HEK293 (cell line): ENCODE data around the gene GNPTG.

Experiments used
- CTCF ChIA-PET: fragments of 350-600 bp; formaldehyde crosslinking; extraction: SDS; loops from one replicate; lab custom pipeline; 2021; ENCODE audit warnings: antibody characterized with exemption; lab: Yijun Ruan, JAX
- POLR2A ChIA-PET: fragments of 300-600 bp; formaldehyde crosslinking; extraction: SDS; loops from one replicate; lab custom pipeline; 2020; ENCODE audit warnings: antibody characterized with exemption, inconsistent platforms; lab: Yijun Ruan, JAX
- H3K27ac ChIP-seq: fragments of 200-500 bp; sonication (Bioruptor generic); 2 replicates; pipeline ENCODE4 v1.5.1; 2014; ENCODE audit warnings: low read depth, low read length, control low read depth, inconsistent platforms; ENCODE audit errors: extremely low read depth
- H3K36me3 ChIP-seq, 2 experiments: fragments of 200-500 bp in 1 of 2; sonication (Bioruptor generic) in 1 of 2; 1 replicate in 1 of 2; 2 replicates in 1 of 2; pipeline ENCODE4 v1.5.1; 2014 to 2017; ENCODE audit warnings: inconsistent platforms in 2 of 2, low read length in 2 of 2; ENCODE audit not compliant: control insufficient read depth in 2 of 2, insufficient read depth in 1 of 2
- H3K4me1 ChIP-seq: fragments of 200-500 bp; sonication (Bioruptor generic); 2 replicates; pipeline ENCODE4 v1.5.1; 2014; ENCODE audit warnings: mild to moderate bottlenecking, low read length, inconsistent platforms; ENCODE audit not compliant: control insufficient read depth, insufficient read depth
- H3K4me3 ChIP-seq: 2 replicates; pipeline ENCODE4 v1.5.1; 2011; ENCODE audit warnings: low read depth, mild to moderate bottlenecking, control low read depth, low read length, moderate library complexity
- H3K9me3 ChIP-seq: fragments of 200-500 bp; sonication (Bioruptor generic); 2 replicates; pipeline ENCODE4 v1.5.1; 2014; ENCODE audit warnings: low read depth, low read length, inconsistent platforms; ENCODE audit not compliant: control insufficient read depth, insufficient read depth
- BCL11A ChIP-seq: fragments of 450-650 bp; formaldehyde crosslinking; IDR thresholded peaks from 2 replicates; pipeline ENCODE4 v1.5.1; 2016; ENCODE audit warnings: low read depth, missing biosample characterization, missing genetic modification characterization
- FEZF1 ChIP-seq: fragments of 450-650 bp; formaldehyde crosslinking; IDR thresholded peaks from 2 replicates; pipeline ENCODE4 v1.5.1; 2016; ENCODE audit warnings: missing biosample characterization, missing genetic modification characterization
- HOXC10 ChIP-seq: sonication (generic); formaldehyde crosslinking; IDR thresholded peaks from 2 replicates; pipeline ENCODE4 v1.8.1; 2023; ENCODE audit warnings: mild to moderate bottlenecking, missing genetic modification reagents
- KLF8 ChIP-seq: fragments of 450-650 bp; formaldehyde crosslinking; IDR thresholded peaks from 2 replicates; pipeline ENCODE4 v1.5.1; 2016; ENCODE audit warnings: missing biosample characterization, missing genetic modification characterization
- YY1 ChIP-seq: fragments of 450-650 bp; formaldehyde crosslinking; IDR thresholded peaks from 2 replicates; pipeline ENCODE4 v1.5.1; 2018; ENCODE audit warnings: missing biosample characterization, missing genetic modification characterization
- ZBTB8A ChIP-seq: fragments of 450-650 bp; formaldehyde crosslinking; IDR thresholded peaks from 2 replicates; pipeline ENCODE4 v1.5.1; 2016; ENCODE audit warnings: missing biosample characterization, missing genetic modification characterization
- ZFP69B ChIP-seq: fragments of 450-650 bp; formaldehyde crosslinking; IDR thresholded peaks from 2 replicates; pipeline ENCODE4 v1.5.1; 2016; ENCODE audit warnings: missing biosample characterization, missing genetic modification characterization
- ZNF16 ChIP-seq: fragments of 450-650 bp; formaldehyde crosslinking; IDR thresholded peaks from 2 replicates; pipeline ENCODE4 v1.5.1; 2016; ENCODE audit warnings: low read depth, missing biosample characterization, missing genetic modification characterization
- ZNF202 ChIP-seq: fragments of 450-650 bp; formaldehyde crosslinking; IDR thresholded peaks from 2 replicates; pipeline ENCODE4 v1.5.1; 2016; ENCODE audit warnings: missing biosample characterization, missing genetic modification characterization, borderline replicate concordance
- ZNF223 ChIP-seq: fragments of 450-650 bp; formaldehyde crosslinking; IDR thresholded peaks from 2 replicates; pipeline ENCODE4 v1.5.1; 2016; ENCODE audit warnings: missing biosample characterization, missing genetic modification characterization
- ZNF23 ChIP-seq: fragments of 450-650 bp; formaldehyde crosslinking; IDR thresholded peaks from 2 replicates; pipeline ENCODE4 v1.5.1; 2016; ENCODE audit warnings: missing biosample characterization, missing genetic modification characterization, borderline replicate concordance
- ZNF239 ChIP-seq: fragments of 450-650 bp; formaldehyde crosslinking; IDR thresholded peaks from 2 replicates; pipeline ENCODE4 v1.5.1; 2016; ENCODE audit warnings: missing biosample characterization, missing genetic modification characterization
- ZNF354C ChIP-seq: fragments of 450-650 bp; formaldehyde crosslinking; IDR thresholded peaks from 2 replicates; pipeline ENCODE4 v1.5.1; 2016; ENCODE audit warnings: missing biosample characterization, missing genetic modification characterization, low read depth, borderline replicate concordance
- ZNF37A ChIP-seq: fragments of 450-650 bp; IDR thresholded peaks from 2 replicates; pipeline ENCODE4 v1.5.1; 2018; ENCODE audit warnings: missing biosample characterization, missing genetic modification characterization
- ZNF391 ChIP-seq: fragments of 450-650 bp; formaldehyde crosslinking; IDR thresholded peaks from 2 replicates; pipeline ENCODE4 v1.5.1; 2016; ENCODE audit warnings: low read depth, missing biosample characterization, missing genetic modification characterization, borderline replicate concordance
- ZNF513 ChIP-seq: fragments of 450-650 bp; IDR thresholded peaks from 2 replicates; pipeline ENCODE4 v1.5.1; 2018; ENCODE audit warnings: missing biosample characterization, missing genetic modification characterization
- ZNF530 ChIP-seq: fragments of 450-650 bp; formaldehyde crosslinking; IDR thresholded peaks from 2 replicates; pipeline ENCODE4 v1.5.1; 2016; ENCODE audit warnings: low read depth, missing biosample characterization, missing genetic modification characterization
- ZNF549 ChIP-seq: fragments of 450-650 bp; IDR thresholded peaks from 2 replicates; pipeline ENCODE4 v1.5.1; 2018; ENCODE audit warnings: missing biosample characterization, missing genetic modification characterization, mild to moderate bottlenecking, inconsistent platforms, moderate library complexity
- ZNF560 ChIP-seq: fragments of 450-650 bp; formaldehyde crosslinking; IDR thresholded peaks from 2 replicates; pipeline ENCODE4 v1.5.1; 2017; ENCODE audit warnings: missing biosample characterization, missing genetic modification characterization, borderline replicate concordance
- ZNF571 ChIP-seq: fragments of 450-650 bp; formaldehyde crosslinking; IDR thresholded peaks from 2 replicates; pipeline ENCODE4 v1.5.0; 2017; ENCODE audit warnings: missing biosample characterization, missing genetic modification characterization
- ZNF701 ChIP-seq: fragments of 450-650 bp; formaldehyde crosslinking; IDR thresholded peaks from 2 replicates; pipeline ENCODE4 v1.5.1; 2016; ENCODE audit warnings: missing biosample characterization, missing genetic modification characterization
- ZNF747 ChIP-seq: fragments of 450-650 bp; formaldehyde crosslinking; IDR thresholded peaks from 2 replicates; pipeline ENCODE4 v1.5.1; 2016; ENCODE audit warnings: missing biosample characterization, missing genetic modification characterization
- ZNF76 ChIP-seq: fragments of 450-650 bp; formaldehyde crosslinking; IDR thresholded peaks from 2 replicates; pipeline ENCODE4; 2016; ENCODE audit warnings: low read depth, missing biosample characterization, missing genetic modification characterization, borderline replicate concordance
- ZNF776 ChIP-seq: fragments of 450-650 bp; formaldehyde crosslinking; IDR thresholded peaks from 2 replicates; pipeline ENCODE4 v1.5.0; 2017; ENCODE audit warnings: missing biosample characterization, missing genetic modification characterization, borderline replicate concordance
- ZNF830 ChIP-seq: fragments of 450-650 bp; IDR thresholded peaks from 2 replicates; pipeline ENCODE4 v1.5.0; 2018; ENCODE audit warnings: missing biosample characterization, missing genetic modification characterization, low read depth, mild to moderate bottlenecking, moderate library complexity
- TF ChIP-seq, protein P1 (sequence below): fragments of 450-650 bp; formaldehyde crosslinking; IDR thresholded peaks from 2 replicates; pipeline ENCODE4 v1.5.1; 2017; ENCODE audit warnings: missing biosample characterization, missing genetic modification characterization
- TF ChIP-seq, protein P2 (sequence below): fragments of 450-650 bp; formaldehyde crosslinking; IDR thresholded peaks from 2 replicates; pipeline ENCODE4 v1.5.1; 2017; ENCODE audit warnings: missing biosample characterization, missing genetic modification characterization
- TF ChIP-seq, protein P3 (sequence below): fragments of 450-650 bp; formaldehyde crosslinking; IDR thresholded peaks from 2 replicates; pipeline ENCODE4 v1.5.1; 2016; ENCODE audit warnings: missing biosample characterization, missing genetic modification characterization, borderline replicate concordance

Gene GNPTG

DNA sequence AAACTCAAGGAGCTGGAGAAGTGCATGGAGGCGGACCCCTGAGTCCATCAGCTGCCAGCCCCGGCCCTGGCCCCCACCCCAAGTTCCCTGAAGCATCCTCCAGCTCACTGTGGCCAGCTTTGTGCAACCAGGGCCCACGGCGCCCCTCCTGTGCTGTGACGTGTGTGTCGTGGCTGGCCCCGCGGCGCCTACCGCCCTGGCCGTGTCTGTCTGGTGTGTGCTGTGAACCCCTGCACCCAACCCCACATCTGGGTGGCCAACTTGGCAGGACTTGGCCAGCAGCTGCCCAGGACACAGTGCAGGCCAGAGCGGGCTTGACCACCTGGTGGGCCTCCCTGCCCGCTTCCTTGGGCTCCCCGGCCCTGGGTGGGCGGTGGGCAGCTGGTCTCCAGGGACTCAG is 3.3 kb upstream of the GNPTG start:
- H3K4me1 ChIP-seq = peaks cover 5% of the 10 kb centered on the region; the same call in 1 of the 2 replicates
- H3K9me3 ChIP-seq = no peaks in the 10 kb centered on the region
- POLR2A ChIA-PET = interaction anchor here (0.6 kb wide), 1 partner anchor 263 kb away, joined by 4 read pairs; no protein-coding TSS in a partner anchor
- TF ChIP-seq ZNF391 (tag by site-specific recombination) (no peak), BCL11A (tag by site-specific recombination) (no peak), ZNF571 (tag by site-specific recombination) (no peak), ZNF530 (no peak), ZNF202 (tag by site-specific recombination) (no peak), ZBTB8A (tag by site-specific recombination) (no peak), ZNF830 (tag by site-specific recombination) (no peak), ZNF747 (tag by site-specific recombination) (no peak), YY1 (no peak), ZNF354C (no peak), ZNF701 (tag by site-specific recombination) (no peak), ZNF549 (no peak), ZNF37A (tag by site-specific recombination) (no peak), ZFP69B (no peak), ZNF513 (tag by site-specific recombination) (no peak), ZNF23 (tag by site-specific recombination) (no peak), ZNF16 (no peak), ZNF560 (tag by site-specific recombination) (no peak), ZNF776 (tag by site-specific recombination) (no peak)
- TF ChIP-seq, protein P1, sequence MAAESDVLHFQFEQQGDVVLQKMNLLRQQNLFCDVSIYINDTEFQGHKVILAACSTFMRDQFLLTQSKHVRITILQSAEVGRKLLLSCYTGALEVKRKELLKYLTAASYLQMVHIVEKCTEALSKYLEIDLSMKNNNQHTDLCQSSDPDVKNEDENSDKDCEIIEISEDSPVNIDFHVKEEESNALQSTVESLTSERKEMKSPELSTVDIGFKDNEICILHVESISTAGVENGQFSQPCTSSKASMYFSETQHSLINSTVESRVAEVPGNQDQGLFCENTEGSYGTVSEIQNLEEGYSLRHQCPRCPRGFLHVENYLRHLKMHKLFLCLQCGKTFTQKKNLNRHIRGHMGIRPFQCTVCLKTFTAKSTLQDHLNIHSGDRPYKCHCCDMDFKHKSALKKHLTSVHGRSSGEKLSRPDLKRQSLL (tag by site-specific recombination) = no peak
- CTCF ChIA-PET = interaction anchor here (0.8 kb wide), 1 partner anchor 31 kb away, joined by 5 read pairs; no protein-coding TSS in a partner anchor
- H3K27ac ChIP-seq = no peak overlapping the region
- H3K4me3 ChIP-seq = no peak overlapping the region
- H3K36me3 ChIP-seq = peaks cover 0 to 34% of the 10 kb centered on the region in 2 experiments; a peak in 1 of 3 replicates

DNA sequence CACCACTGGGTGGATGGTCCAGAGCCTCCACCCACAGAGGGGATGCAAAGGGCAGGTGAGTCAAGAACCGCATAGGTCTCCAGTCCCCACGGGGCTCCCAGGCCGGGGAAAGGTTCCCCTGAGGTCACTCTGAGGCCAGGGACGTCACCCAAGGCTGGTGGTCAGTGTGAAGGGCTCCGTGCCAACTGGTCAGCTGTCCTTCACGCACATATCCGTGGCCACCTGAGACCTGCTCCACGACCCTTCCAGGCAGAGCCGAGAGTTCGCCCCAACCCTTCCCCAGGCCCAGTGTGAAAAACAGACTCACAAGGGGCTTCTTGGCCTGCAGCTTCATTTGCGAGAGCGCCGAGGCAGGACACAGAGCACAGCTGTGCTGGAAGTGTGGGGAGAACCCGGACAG is 2.8 kb upstream of the GNPTG start:
- Histone ChIP-seq H3K4me1 (peaks cover 5% of the 10 kb centered on the region; the same call in 1 of the 2 replicates), H3K9me3 (no peaks in the 10 kb centered on the region), H3K27ac (no peak overlapping the region), H3K36me3 (peaks cover 0 to 34% of the 10 kb centered on the region in 2 experiments; a peak in 1 of 3 replicates), H3K4me3 (no peak overlapping the region)
- POLR2A ChIA-PET = interaction anchor here (0.6 kb wide), 1 partner anchor 262 kb away, joined by 4 read pairs; no protein-coding TSS in a partner anchor
- CTCF ChIA-PET = interaction anchor here (0.8 kb wide), 1 partner anchor 31 kb away, joined by 5 read pairs; no protein-coding TSS in a partner anchor
- TF ChIP-seq ZNF239 (tag by site-specific recombination) (no peak), ZNF37A (tag by site-specific recombination) (no peak), HOXC10 (no peak), ZNF571 (tag by site-specific recombination) (no peak), FEZF1 (tag by site-specific recombination) (no peak), ZNF76 (tag by site-specific recombination) (no peak), ZNF223 (no peak), KLF8 (tag by site-specific recombination) (no peak)
- TF ChIP-seq, protein P2, sequence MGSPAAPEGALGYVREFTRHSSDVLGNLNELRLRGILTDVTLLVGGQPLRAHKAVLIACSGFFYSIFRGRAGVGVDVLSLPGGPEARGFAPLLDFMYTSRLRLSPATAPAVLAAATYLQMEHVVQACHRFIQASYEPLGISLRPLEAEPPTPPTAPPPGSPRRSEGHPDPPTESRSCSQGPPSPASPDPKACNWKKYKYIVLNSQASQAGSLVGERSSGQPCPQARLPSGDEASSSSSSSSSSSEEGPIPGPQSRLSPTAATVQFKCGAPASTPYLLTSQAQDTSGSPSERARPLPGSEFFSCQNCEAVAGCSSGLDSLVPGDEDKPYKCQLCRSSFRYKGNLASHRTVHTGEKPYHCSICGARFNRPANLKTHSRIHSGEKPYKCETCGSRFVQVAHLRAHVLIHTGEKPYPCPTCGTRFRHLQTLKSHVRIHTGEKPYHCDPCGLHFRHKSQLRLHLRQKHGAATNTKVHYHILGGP (tag by site-specific recombination) = no peak
- TF ChIP-seq, protein P3, sequence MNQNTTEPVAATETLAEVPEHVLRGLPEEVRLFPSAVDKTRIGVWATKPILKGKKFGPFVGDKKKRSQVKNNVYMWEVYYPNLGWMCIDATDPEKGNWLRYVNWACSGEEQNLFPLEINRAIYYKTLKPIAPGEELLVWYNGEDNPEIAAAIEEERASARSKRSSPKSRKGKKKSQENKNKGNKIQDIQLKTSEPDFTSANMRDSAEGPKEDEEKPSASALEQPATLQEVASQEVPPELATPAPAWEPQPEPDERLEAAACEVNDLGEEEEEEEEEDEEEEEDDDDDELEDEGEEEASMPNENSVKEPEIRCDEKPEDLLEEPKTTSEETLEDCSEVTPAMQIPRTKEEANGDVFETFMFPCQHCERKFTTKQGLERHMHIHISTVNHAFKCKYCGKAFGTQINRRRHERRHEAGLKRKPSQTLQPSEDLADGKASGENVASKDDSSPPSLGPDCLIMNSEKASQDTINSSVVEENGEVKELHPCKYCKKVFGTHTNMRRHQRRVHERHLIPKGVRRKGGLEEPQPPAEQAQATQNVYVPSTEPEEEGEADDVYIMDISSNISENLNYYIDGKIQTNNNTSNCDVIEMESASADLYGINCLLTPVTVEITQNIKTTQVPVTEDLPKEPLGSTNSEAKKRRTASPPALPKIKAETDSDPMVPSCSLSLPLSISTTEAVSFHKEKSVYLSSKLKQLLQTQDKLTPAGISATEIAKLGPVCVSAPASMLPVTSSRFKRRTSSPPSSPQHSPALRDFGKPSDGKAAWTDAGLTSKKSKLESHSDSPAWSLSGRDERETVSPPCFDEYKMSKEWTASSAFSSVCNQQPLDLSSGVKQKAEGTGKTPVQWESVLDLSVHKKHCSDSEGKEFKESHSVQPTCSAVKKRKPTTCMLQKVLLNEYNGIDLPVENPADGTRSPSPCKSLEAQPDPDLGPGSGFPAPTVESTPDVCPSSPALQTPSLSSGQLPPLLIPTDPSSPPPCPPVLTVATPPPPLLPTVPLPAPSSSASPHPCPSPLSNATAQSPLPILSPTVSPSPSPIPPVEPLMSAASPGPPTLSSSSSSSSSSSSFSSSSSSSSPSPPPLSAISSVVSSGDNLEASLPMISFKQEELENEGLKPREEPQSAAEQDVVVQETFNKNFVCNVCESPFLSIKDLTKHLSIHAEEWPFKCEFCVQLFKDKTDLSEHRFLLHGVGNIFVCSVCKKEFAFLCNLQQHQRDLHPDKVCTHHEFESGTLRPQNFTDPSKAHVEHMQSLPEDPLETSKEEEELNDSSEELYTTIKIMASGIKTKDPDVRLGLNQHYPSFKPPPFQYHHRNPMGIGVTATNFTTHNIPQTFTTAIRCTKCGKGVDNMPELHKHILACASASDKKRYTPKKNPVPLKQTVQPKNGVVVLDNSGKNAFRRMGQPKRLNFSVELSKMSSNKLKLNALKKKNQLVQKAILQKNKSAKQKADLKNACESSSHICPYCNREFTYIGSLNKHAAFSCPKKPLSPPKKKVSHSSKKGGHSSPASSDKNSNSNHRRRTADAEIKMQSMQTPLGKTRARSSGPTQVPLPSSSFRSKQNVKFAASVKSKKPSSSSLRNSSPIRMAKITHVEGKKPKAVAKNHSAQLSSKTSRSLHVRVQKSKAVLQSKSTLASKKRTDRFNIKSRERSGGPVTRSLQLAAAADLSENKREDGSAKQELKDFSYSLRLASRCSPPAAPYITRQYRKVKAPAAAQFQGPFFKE (tag by site-specific recombination) = no peak
